ENCODE results near the gene SLCO2B1.

Gene SLCO2B1

GRCh38 chr11:75186999-75187398 lies 36.1 kb downstream of the SLCO2B1 start:
- Histone ChIP-seq H3K4me3 (no peak overlapping the region), H3K4me1 (peaks cover 0 to 7% (median 5%) of the 10 kb centered on the region in 4 donors), H3K27ac (no peak overlapping the region), H3K9me3 (no peaks in the 10 kb centered on the region), H3K27me3 (peaks cover 0 to 8% of the 10 kb centered on the region in 2 donors), H3K36me3 (no peaks in the 10 kb centered on the region)
- intact Hi-C loops (cut with DNase I; ENCODE audit: low total_unique reads) = no loop called here
- DNase-seq = no peak
- TF ChIP-seq CTCF (IDR thresholded peaks at IDR 0.05) = no peak

- H3K27ac ChIP-seq = no peak overlapping the region
- DNase-seq = no peak
Measured at GRCh38 chr11:75188671-75189070, 37.8 kb downstream of the SLCO2B1 start.

GRCh38 chr11:75189108-75189507 lies 38.2 kb downstream of the SLCO2B1 start:
- TF ChIP-seq CTCF (IDR thresholded peaks at IDR 0.05) = no peak
- H3K4me1 ChIP-seq = peaks cover 0 to 7% (median 5%) of the 10 kb centered on the region in 4 donors

More at GRCh38 chr11:75188671-75189070, 37.8 kb downstream of the SLCO2B1 start:
- Histone ChIP-seq H3K36me3 (no peaks in the 10 kb centered on the region), H3K9me3 (no peaks in the 10 kb centered on the region), H3K4me3 (no peak overlapping the region), H3K27me3 (no peaks in the 10 kb centered on the region), H3K4me1 (peaks cover 0 to 7% (median 5%) of the 10 kb centered on the region in 4 donors)
- TF ChIP-seq CTCF (IDR thresholded peaks at IDR 0.05) = no peak
- intact Hi-C loops (cut with DNase I; ENCODE audit: low total_unique reads) = no loop called here

GRCh38 chr11:75189911-75190310 lies 39.0 kb downstream of the SLCO2B1 start:
- peaks cover 0 to 12% (median 5%) of the 10 kb centered on the region in 4 donors for H3K4me1 ChIP-seq
- no peaks in the 10 kb centered on the region for H3K36me3 ChIP-seq
- no peak for TF ChIP-seq CTCF (IDR thresholded peaks at IDR 0.05)
- no peak overlapping the region for H3K4me3 ChIP-seq
- intact Hi-C loops (cut with DNase I; ENCODE audit: low total_unique reads) = no loop called here
- H3K27me3 ChIP-seq = no peaks in the 10 kb centered on the region
- peak in 1 of 2 donors; percentile 22 for DNase-seq
- no peaks in the 10 kb centered on the region for H3K9me3 ChIP-seq
- no peak overlapping the region for H3K27ac ChIP-seq

More at GRCh38 chr11:75189108-75189507, 38.2 kb downstream of the SLCO2B1 start:
- no peaks in the 10 kb centered on the region for H3K27me3 ChIP-seq
- H3K9me3 ChIP-seq = no peaks in the 10 kb centered on the region
- no peak overlapping the region for H3K27ac ChIP-seq
- no peak overlapping the region for H3K4me3 ChIP-seq
- intact Hi-C loops (cut with DNase I; ENCODE audit: low total_unique reads) = no loop called here
- no peak for DNase-seq
- H3K36me3 ChIP-seq = no peaks in the 10 kb centered on the region

- no peak for TF ChIP-seq CTCF (IDR thresholded peaks at IDR 0.05)
- Histone ChIP-seq H3K27me3 (no peaks in the 10 kb centered on the region), H3K9me3 (no peaks in the 10 kb centered on the region), H3K36me3 (no peaks in the 10 kb centered on the region), H3K4me1 (peaks cover 0 to 19% (median 5%) of the 10 kb centered on the region in 4 donors), H3K4me3 (no peak overlapping the region), H3K27ac (no peak overlapping the region)
- DNase-seq = peak; percentile 5 to 49
- intact Hi-C loops (cut with DNase I; ENCODE audit: low total_unique reads) = no loop called here
Measured at GRCh38 chr11:75190652-75191329, 39.9 kb downstream of the SLCO2B1 start.

All from tibial artery (tissue), 4 donors.